H9 (cell line): ENCODE results near the gene MRRF. TPM values are rescaled to one million over a fixed set of nuclear protein-coding genes. Genes with fewer than 3 reads are reported as not detected.

ENCODE experiments used
- DNase-seq: peaks from one replicate; pipeline ENCODE4 v3.0.0-alpha.2; 2017
- H2AFZ ChIP-seq: one replicate; pipeline ENCODE4 v1.6.1; 2013; ENCODE audit warnings: mild to moderate bottlenecking, low read length, control low read depth, moderate library complexity
- H2AK5ac ChIP-seq: 2 replicates; pipeline ENCODE4 v1.6.1; 2013; ENCODE audit warnings: low read length, control low read depth, mixed read lengths; ENCODE audit not compliant: insufficient read length
- H2BK120ac ChIP-seq: one replicate; pipeline ENCODE4 v1.6.1; 2013; ENCODE audit warnings: low read depth, mild to moderate bottlenecking, low read length, control low read depth, inconsistent platforms; ENCODE audit not compliant: poor library complexity, severe bottlenecking
- H2BK12ac ChIP-seq: 2 replicates; pipeline ENCODE4 v1.6.1; 2013; ENCODE audit warnings: low read length, control low read depth, mixed read lengths, low read depth; ENCODE audit not compliant: insufficient read length
- H2BK15ac ChIP-seq: 2 replicates; pipeline ENCODE4 v1.6.1; 2013; ENCODE audit warnings: low read depth, low read length, control low read depth
- H2BK20ac ChIP-seq: one replicate; pipeline ENCODE4 v1.6.1; 2013; ENCODE audit warnings: low read depth, mild to moderate bottlenecking, low read length, control low read depth, inconsistent platforms; ENCODE audit not compliant: poor library complexity, severe bottlenecking
- H2BK5ac ChIP-seq: 2 replicates; pipeline ENCODE4 v1.6.1; 2013; ENCODE audit warnings: low read length, control low read depth, mixed read lengths; ENCODE audit not compliant: insufficient read length
- H3K14ac ChIP-seq: 2 replicates; pipeline ENCODE4 v1.6.1; 2013; ENCODE audit warnings: low read length, control low read depth; ENCODE audit not compliant: insufficient read depth
- H3K18ac ChIP-seq: 2 replicates; pipeline ENCODE4 v1.6.1; 2013; ENCODE audit warnings: low read depth, mild to moderate bottlenecking, mixed read lengths, low read length, control low read depth; ENCODE audit not compliant: insufficient read length
- H3K23ac ChIP-seq: 2 replicates; pipeline ENCODE4 v1.6.1; 2013; ENCODE audit warnings: low read length, control low read depth, mixed read lengths, low read depth; ENCODE audit not compliant: insufficient read length
- H3K23me2 ChIP-seq: 2 replicates; pipeline ENCODE4 v1.6.1; 2013; ENCODE audit warnings: low read depth, mild to moderate bottlenecking, mixed read lengths, low read length, control low read depth; ENCODE audit not compliant: insufficient read length, poor library complexity, severe bottlenecking
- H3K27ac ChIP-seq: 2 replicates; pipeline ENCODE4 v1.5.1; 2013; ENCODE audit warnings: low read length, control low read depth, mixed read lengths, low read depth; ENCODE audit not compliant: insufficient read length
- H3K27me3 ChIP-seq: 2 replicates; pipeline ENCODE4 v1.6.1; 2013; ENCODE audit warnings: low read length, control low read depth, inconsistent platforms; ENCODE audit not compliant: insufficient read depth
- H3K4ac ChIP-seq: 2 replicates; pipeline ENCODE4 v1.6.1; 2013; ENCODE audit warnings: low read depth, mild to moderate bottlenecking, control low read depth, inconsistent platforms, low read length, moderate library complexity
- H3K4me1 ChIP-seq: 2 replicates; pipeline ENCODE4 v1.6.1; 2013; ENCODE audit warnings: low read length, control low read depth, inconsistent platforms; ENCODE audit not compliant: insufficient read depth
- H3K4me2 ChIP-seq: 2 replicates; pipeline ENCODE4 v1.6.1; 2013; ENCODE audit warnings: low read length, control low read depth, mixed read lengths; ENCODE audit not compliant: insufficient read length, insufficient read depth
- H3K56ac ChIP-seq: 2 replicates; pipeline ENCODE4 v1.6.1; 2013; ENCODE audit warnings: low read depth, mild to moderate bottlenecking, mixed read lengths, low read length, control low read depth; ENCODE audit not compliant: insufficient read length
- H3K79me1 ChIP-seq: 2 replicates; pipeline ENCODE4 v1.6.1; 2013; ENCODE audit warnings: low read depth, mild to moderate bottlenecking, moderate library complexity, low read length, control low read depth, inconsistent platforms; ENCODE audit not compliant: insufficient read depth, poor library complexity, severe bottlenecking
- H3K79me2 ChIP-seq: 2 replicates; pipeline ENCODE4 v1.6.1; 2013; ENCODE audit warnings: low read length, control low read depth, inconsistent platforms; ENCODE audit not compliant: insufficient read depth
- H3K9ac ChIP-seq: 2 replicates; pipeline ENCODE4 v1.6.1; 2013; ENCODE audit warnings: low read length, control low read depth, mixed read lengths; ENCODE audit not compliant: insufficient read length; ENCODE audit errors: extremely low read depth
- H3K9me3 ChIP-seq: one replicate; pipeline ENCODE4 v1.6.1; 2013; ENCODE audit warnings: low read depth, low read length, inconsistent platforms; ENCODE audit not compliant: control insufficient read depth
- H3T11ph ChIP-seq: one replicate; pipeline ENCODE4 v1.6.1; 2013; ENCODE audit warnings: mild to moderate bottlenecking, low read length, control low read depth, inconsistent platforms
- H4K20me1 ChIP-seq: one replicate; pipeline ENCODE4 v1.6.1; 2013; ENCODE audit not compliant: control insufficient read depth, insufficient read length, insufficient read depth
- H4K5ac ChIP-seq: 2 replicates; pipeline ENCODE4 v1.6.1; 2013; ENCODE audit warnings: low read depth, mild to moderate bottlenecking, mixed read lengths, low read length, control low read depth; ENCODE audit not compliant: insufficient read length
- H4K8ac ChIP-seq: replicated peaks from 2 replicates; pipeline ENCODE4 v1.6.1; 2013; ENCODE audit warnings: low read length, control low read depth, mixed read lengths, low read depth; ENCODE audit not compliant: insufficient read length
- H4K91ac ChIP-seq: 2 replicates; pipeline ENCODE4 v1.6.1; 2013; ENCODE audit warnings: low read depth, mild to moderate bottlenecking, moderate library complexity, mixed read lengths, low read length, control low read depth; ENCODE audit not compliant: insufficient read length
- H3K27ac Mint-ChIP-seq, 3 experiments: 2 replicates in 2 of 3; 3 replicates in 1 of 3; pipeline ENCODE4 v1.8.0; 2020 to 2021; ENCODE audit warnings: mixed read lengths in 3 of 3, mild to moderate bottlenecking in 1 of 3, moderate library complexity in 1 of 3
- H3K27me3 Mint-ChIP-seq: 2 replicates; pipeline ENCODE4 v1.8.0; 2021; ENCODE audit warnings: low read depth, mild to moderate bottlenecking, moderate library complexity, mixed read lengths
- H3K36me3 Mint-ChIP-seq, 3 experiments: 2 replicates in 2 of 3; 3 replicates in 1 of 3; pipeline ENCODE4 v1.8.0; 2020 to 2021; ENCODE audit warnings: low read depth in 3 of 3, mixed read lengths in 3 of 3; ENCODE audit not compliant: insufficient read depth in 1 of 3
- H3K4me1 Mint-ChIP-seq, 2 experiments: 2 replicates each; pipeline ENCODE4 v1.8.0; 2020; ENCODE audit warnings: mixed read lengths in 2 of 2
- H3K4me3 Mint-ChIP-seq, 2 experiments: 2 replicates in 1 of 2; 3 replicates in 1 of 2; pipeline ENCODE4 v1.8.0; 2020 to 2021; ENCODE audit warnings: mild to moderate bottlenecking in 2 of 2, mixed read lengths in 2 of 2, moderate library complexity in 1 of 2
- H3K9me3 Mint-ChIP-seq, 2 experiments: 2 replicates in 1 of 2; 3 replicates in 1 of 2; pipeline ENCODE4 v1.8.0; 2020; ENCODE audit warnings: mild to moderate bottlenecking in 2 of 2, mixed read lengths in 2 of 2, moderate library complexity in 1 of 2
- WGBS: extraction: QIAGEN DNeasy Blood & Tissue Kit; methylation state at CpG from one replicate; pipeline ENCODE4 v1.1.7; 2013; ENCODE audit warnings: missing lambda C conversion rate, low lambda C conversion rate, mixed read lengths; ENCODE audit not compliant: insufficient read length; ENCODE audit errors: extremely low coverage; 5-methylcytosine and 5-hydroxymethylcytosine counted together
- total RNA-seq: library from RNA; stranded (reverse); gene quantifications from 2 replicates; pipeline ENCODE4 v1.2.1, GENCODE V29; 2021
- TF ChIP-seq, protein P1 (sequence below): fragments of 200-600 bp; sonication (generic); conservative IDR thresholded peaks from 3 replicates; pipeline ENCODE4 v1.8.0; 2021; ENCODE audit warnings: antibody characterized with exemption, mild to moderate bottlenecking

The MRRF gene
- total RNA-seq, 1 experiment from 2014 or later = 33.7 TPM

DNA sequence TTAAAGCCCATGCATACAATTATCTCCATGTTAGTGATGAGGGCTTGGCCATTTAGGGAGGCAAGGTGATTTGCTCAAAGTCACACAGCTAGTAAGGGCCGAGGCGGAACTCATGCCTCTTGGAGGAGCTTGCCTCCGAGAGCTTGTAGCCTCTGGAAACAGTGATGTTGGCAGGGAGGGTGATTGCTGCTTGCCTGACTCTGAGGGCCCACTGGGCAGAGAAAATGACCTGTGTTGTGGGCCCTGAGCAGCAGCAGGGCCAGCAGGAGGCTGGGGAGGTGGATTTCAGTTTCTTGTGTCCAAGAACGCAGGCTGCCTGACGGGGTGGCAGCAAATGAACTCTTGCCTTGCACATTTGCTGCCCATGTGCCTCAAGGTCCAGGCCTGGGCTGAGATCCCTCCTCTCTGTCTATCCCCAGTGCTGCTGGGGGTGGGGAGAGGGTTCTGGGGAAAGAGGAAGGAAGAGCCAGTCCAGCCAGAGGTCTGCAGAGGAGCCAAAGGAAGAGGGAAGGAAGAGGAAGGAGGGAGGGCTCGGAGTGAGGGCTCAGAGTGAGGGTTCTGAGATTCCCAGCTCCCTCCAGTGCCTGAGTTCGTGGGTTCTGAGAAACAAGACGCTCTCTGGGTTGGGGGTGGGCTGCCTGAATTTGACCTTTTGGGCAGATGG lies 90.0 kb downstream of the MRRF start:
- WGBS = no CpG with 5 or more reads among the region's 8 CpGs
- TF ChIP-seq, protein P1, sequence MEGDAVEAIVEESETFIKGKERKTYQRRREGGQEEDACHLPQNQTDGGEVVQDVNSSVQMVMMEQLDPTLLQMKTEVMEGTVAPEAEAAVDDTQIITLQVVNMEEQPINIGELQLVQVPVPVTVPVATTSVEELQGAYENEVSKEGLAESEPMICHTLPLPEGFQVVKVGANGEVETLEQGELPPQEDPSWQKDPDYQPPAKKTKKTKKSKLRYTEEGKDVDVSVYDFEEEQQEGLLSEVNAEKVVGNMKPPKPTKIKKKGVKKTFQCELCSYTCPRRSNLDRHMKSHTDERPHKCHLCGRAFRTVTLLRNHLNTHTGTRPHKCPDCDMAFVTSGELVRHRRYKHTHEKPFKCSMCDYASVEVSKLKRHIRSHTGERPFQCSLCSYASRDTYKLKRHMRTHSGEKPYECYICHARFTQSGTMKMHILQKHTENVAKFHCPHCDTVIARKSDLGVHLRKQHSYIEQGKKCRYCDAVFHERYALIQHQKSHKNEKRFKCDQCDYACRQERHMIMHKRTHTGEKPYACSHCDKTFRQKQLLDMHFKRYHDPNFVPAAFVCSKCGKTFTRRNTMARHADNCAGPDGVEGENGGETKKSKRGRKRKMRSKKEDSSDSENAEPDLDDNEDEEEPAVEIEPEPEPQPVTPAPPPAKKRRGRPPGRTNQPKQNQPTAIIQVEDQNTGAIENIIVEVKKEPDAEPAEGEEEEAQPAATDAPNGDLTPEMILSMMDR = no peak
- Histone ChIP-seq H3K27ac (no peak overlapping the region), H3K56ac (no peak overlapping the region), H3K4me1 (no peaks in the 10 kb centered on the region), H2AK5ac (no peak overlapping the region), H2BK12ac (no peak overlapping the region), H3K9me3 (no peaks in the 10 kb centered on the region), H2BK120ac (no peak overlapping the region), H2BK20ac (no peak overlapping the region), H2BK15ac (no peak overlapping the region), H3T11ph (no peak overlapping the region), H3K23ac (no peak overlapping the region), H2BK5ac (no peak overlapping the region), H4K91ac (no peak overlapping the region), H3K4ac (no peak overlapping the region), H3K79me1 (no peaks in the 10 kb centered on the region), H3K23me2 (no peaks in the 10 kb centered on the region), H3K14ac (peak overlapping the region; percentile 50; the same call in 1 of the 2 replicates), H4K5ac (no peak overlapping the region), H4K8ac (no peak overlapping the region), H3K4me2 (no peak overlapping the region), H3K27me3 (no peaks in the 10 kb centered on the region), H2AFZ (no peak overlapping the region), H3K79me2 (no peaks in the 10 kb centered on the region), H4K20me1 (no peaks in the 10 kb centered on the region), H3K18ac (no peak overlapping the region), H3K9ac (no peak overlapping the region)
- H3K4me3 Mint-ChIP-seq = no peak overlapping the region
- peak overlapping the region in 2 of 3 experiments; percentile 53 to 83; a peak in 2 of 7 replicates for H3K27ac Mint-ChIP-seq
- H3K9me3 Mint-ChIP-seq = peaks cover 7 to 11% of the 10 kb centered on the region in 2 experiments; a peak in 3 of 5 replicates
- no peak for DNase-seq
- peaks cover 16% of the 10 kb centered on the region for H3K27me3 Mint-ChIP-seq
- H3K4me1 Mint-ChIP-seq = no peaks in the 10 kb centered on the region
- H3K36me3 Mint-ChIP-seq = no peaks in the 10 kb centered on the region; a peak in 1 of 7 replicates
